HL-60 (cell line): ENCODE measurements around the gene SPATA19.

ENCODE experiments used
- GABPA ChIP-seq: IDR thresholded peaks from 2 replicates; pipeline ENCODE4 v1.6.1; 2012; ENCODE audit warnings: low read depth
- POLR2AphosphoS5 ChIP-seq: IDR thresholded peaks from 2 replicates; pipeline ENCODE4 v1.6.1; 2012; ENCODE audit warnings: low read depth
- SPI1 ChIP-seq: IDR thresholded peaks from 2 replicates; pipeline ENCODE4 v1.6.1; 2012; ENCODE audit warnings: low read depth, mild to moderate bottlenecking, borderline replicate concordance
- TF ChIP-seq, protein P1 (sequence below): IDR thresholded peaks from one replicate; pipeline ENCODE4 v1.5.1; 2011; ENCODE audit warnings: low read length, control low read depth, inconsistent platforms; ENCODE audit not compliant: insufficient read depth
- TF ChIP-seq, protein P2 (sequence below): IDR thresholded peaks from 2 replicates; pipeline ENCODE4 v1.6.1; 2012; ENCODE audit warnings: low read depth; ENCODE audit not compliant: insufficient replicate concordance

DNA sequence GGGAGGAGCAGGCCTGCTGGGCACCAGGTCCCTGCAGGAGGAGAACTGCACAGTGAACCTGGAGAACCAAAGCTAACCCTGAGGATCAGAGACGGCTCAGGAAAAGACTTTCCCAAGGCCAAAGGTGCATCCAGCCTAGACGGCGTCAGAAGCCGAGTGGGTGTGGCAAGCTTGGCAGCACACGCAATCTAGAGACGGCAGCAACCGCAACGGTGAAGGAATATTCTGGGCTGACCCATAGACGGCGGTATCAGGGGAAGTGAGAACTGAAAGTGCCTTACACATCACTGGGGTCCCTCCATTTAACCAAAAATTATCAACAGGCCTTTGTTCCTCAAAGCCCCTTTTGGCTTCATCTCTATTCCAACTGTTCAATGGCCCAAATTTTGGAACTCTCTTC, 26.2 kb downstream of the SPATA19 start:
- TF ChIP-seq, protein P1, sequence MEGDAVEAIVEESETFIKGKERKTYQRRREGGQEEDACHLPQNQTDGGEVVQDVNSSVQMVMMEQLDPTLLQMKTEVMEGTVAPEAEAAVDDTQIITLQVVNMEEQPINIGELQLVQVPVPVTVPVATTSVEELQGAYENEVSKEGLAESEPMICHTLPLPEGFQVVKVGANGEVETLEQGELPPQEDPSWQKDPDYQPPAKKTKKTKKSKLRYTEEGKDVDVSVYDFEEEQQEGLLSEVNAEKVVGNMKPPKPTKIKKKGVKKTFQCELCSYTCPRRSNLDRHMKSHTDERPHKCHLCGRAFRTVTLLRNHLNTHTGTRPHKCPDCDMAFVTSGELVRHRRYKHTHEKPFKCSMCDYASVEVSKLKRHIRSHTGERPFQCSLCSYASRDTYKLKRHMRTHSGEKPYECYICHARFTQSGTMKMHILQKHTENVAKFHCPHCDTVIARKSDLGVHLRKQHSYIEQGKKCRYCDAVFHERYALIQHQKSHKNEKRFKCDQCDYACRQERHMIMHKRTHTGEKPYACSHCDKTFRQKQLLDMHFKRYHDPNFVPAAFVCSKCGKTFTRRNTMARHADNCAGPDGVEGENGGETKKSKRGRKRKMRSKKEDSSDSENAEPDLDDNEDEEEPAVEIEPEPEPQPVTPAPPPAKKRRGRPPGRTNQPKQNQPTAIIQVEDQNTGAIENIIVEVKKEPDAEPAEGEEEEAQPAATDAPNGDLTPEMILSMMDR = no peak
- TF ChIP-seq, protein P2, sequence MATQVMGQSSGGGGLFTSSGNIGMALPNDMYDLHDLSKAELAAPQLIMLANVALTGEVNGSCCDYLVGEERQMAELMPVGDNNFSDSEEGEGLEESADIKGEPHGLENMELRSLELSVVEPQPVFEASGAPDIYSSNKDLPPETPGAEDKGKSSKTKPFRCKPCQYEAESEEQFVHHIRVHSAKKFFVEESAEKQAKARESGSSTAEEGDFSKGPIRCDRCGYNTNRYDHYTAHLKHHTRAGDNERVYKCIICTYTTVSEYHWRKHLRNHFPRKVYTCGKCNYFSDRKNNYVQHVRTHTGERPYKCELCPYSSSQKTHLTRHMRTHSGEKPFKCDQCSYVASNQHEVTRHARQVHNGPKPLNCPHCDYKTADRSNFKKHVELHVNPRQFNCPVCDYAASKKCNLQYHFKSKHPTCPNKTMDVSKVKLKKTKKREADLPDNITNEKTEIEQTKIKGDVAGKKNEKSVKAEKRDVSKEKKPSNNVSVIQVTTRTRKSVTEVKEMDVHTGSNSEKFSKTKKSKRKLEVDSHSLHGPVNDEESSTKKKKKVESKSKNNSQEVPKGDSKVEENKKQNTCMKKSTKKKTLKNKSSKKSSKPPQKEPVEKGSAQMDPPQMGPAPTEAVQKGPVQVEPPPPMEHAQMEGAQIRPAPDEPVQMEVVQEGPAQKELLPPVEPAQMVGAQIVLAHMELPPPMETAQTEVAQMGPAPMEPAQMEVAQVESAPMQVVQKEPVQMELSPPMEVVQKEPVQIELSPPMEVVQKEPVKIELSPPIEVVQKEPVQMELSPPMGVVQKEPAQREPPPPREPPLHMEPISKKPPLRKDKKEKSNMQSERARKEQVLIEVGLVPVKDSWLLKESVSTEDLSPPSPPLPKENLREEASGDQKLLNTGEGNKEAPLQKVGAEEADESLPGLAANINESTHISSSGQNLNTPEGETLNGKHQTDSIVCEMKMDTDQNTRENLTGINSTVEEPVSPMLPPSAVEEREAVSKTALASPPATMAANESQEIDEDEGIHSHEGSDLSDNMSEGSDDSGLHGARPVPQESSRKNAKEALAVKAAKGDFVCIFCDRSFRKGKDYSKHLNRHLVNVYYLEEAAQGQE = no peak
- TF ChIP-seq POLR2AphosphoS5 (no peak), GABPA (no peak), SPI1 (no peak)
